Cardiac fibroblast (primary cell): ENCODE results near the gene NOTO.

Experiments used
- DNase-seq, 2 donors: peaks; one replicate each; pipeline versions ENCODE4 v3.0.0 to v3.0.0-alpha.2; 2010; ENCODE audit warnings: low read depth in 2 of 2
- H3K4me3 ChIP-seq, 2 donors: replicated peaks in 1 of 2; 1 replicate in 1 of 2; 2 replicates in 1 of 2; pipeline ENCODE4 v1.5.1; 2011; ENCODE audit warnings: low read depth in 2 of 2, low read length in 2 of 2, mild to moderate bottlenecking in 2 of 2, moderate library complexity in 1 of 2
- TF ChIP-seq, protein P1 (sequence below): IDR thresholded peaks from one replicate; pipeline ENCODE4 v1.5.1; 2011; ENCODE audit warnings: low read depth, mild to moderate bottlenecking, low read length, inconsistent platforms

NOTO gene

DNA sequence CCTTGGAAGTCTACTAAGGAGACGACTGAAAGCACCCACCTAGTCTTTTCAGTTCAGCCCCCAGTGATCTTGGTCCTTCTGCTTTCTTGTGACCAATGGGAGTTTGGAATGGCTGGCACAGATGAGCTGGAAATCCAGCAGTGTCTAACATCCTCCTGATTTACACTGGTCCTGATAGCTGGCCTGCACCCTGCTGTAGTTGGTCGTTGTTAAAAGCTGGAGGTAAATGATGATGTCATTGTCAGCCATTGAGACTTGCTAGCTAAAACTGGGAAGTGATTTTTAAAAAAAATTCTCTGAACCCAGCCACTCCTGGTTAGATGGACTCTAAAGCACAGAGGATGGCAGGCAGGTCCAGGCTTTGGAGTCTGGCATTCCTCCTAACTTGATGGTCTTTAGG, 51.0 kb downstream of the NOTO start:
- TF ChIP-seq, protein P1, sequence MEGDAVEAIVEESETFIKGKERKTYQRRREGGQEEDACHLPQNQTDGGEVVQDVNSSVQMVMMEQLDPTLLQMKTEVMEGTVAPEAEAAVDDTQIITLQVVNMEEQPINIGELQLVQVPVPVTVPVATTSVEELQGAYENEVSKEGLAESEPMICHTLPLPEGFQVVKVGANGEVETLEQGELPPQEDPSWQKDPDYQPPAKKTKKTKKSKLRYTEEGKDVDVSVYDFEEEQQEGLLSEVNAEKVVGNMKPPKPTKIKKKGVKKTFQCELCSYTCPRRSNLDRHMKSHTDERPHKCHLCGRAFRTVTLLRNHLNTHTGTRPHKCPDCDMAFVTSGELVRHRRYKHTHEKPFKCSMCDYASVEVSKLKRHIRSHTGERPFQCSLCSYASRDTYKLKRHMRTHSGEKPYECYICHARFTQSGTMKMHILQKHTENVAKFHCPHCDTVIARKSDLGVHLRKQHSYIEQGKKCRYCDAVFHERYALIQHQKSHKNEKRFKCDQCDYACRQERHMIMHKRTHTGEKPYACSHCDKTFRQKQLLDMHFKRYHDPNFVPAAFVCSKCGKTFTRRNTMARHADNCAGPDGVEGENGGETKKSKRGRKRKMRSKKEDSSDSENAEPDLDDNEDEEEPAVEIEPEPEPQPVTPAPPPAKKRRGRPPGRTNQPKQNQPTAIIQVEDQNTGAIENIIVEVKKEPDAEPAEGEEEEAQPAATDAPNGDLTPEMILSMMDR: no peak
- no peak overlapping the region for H3K4me3 ChIP-seq
- no peak for DNase-seq

DNA sequence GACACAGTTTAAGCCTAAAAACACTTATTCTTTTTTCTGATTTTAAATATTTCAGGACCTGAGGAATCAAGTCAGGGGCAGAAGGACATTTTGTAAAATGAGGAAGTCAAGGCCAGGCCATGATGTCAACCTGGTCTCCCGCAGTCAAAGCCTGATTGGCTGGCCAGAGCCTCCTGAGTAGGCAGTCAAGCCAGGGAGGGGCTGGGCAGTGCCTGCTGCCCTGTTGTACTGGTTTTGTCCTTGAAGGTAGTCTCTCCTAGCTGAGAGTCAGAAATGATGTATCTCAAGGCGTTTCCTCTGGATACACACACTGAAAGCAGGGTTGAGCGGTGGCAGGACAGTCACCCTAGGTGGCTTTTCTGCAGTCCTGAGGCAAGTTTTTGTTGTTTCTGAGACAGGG, 51.5 kb downstream of the NOTO start:
- no peak for DNase-seq
- TF ChIP-seq, protein P1: no peak
- no peak overlapping the region for H3K4me3 ChIP-seq

DNA sequence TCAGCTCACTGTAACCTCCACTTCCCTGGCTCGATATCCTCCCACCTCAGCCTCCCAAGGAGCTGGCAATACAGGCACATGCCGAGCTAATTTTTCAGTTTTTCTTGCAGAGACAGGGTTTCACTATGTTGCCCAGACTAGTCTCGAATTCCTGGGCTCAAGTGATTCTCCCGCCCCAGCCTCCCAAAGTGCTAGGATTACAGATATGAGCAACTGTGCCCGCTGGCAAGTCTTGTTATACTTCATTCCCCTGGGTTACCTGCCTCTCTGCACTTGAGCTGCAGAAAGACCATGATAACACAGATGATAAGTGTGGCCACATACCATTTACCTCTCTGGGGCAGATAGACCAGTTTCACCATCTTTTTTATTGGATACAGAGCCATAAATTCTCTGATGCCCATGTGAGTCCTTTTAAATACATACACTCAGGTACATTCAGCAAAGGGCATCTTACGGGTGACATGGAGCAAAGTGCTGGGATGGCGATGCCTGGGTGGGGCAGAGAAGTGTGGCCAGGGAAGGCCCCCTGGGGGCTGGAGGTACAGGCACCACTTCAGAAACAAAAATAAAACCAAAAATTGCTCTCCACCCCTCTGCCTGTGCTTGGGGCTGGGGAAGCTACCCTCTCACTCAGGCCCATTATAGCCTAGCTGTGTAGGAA, 52.1 kb downstream of the NOTO start:
- DNase-seq: no peak
- no peak overlapping the region for H3K4me3 ChIP-seq
- TF ChIP-seq, protein P1: no peak

DNA sequence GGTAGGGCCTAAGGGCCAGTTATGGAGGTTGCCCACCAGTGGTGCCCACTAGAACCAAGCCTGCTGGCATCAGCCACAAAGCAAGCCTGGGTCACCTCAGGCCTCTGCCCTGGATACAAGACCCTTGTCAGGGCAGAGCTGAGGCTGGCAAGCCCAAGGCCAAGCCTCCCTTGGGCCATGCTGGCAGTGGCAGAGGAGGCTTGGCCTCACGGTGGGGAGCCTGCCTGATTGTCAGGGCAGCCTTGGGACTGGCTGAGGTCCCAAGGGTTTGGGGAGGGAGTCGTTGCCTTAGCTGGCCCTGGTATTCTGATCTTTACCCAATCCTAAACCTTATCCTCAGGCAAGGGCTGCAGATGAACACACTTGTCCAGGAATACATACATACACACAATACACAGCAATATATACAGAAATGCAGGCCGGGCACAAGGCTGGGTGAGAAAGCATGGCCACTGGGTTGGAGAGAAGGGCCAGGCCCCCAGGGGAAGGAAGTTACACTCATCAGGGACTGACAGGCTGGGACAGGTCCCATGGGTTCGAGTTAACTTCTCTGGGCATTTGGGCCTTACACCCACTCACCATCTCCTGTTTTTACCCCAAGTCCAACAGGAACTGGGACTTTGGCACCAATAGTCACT, 52.8 kb downstream of the NOTO start:
- TF ChIP-seq, protein P1: no peak
- no peak overlapping the region for H3K4me3 ChIP-seq
- DNase-seq: no peak

DNA sequence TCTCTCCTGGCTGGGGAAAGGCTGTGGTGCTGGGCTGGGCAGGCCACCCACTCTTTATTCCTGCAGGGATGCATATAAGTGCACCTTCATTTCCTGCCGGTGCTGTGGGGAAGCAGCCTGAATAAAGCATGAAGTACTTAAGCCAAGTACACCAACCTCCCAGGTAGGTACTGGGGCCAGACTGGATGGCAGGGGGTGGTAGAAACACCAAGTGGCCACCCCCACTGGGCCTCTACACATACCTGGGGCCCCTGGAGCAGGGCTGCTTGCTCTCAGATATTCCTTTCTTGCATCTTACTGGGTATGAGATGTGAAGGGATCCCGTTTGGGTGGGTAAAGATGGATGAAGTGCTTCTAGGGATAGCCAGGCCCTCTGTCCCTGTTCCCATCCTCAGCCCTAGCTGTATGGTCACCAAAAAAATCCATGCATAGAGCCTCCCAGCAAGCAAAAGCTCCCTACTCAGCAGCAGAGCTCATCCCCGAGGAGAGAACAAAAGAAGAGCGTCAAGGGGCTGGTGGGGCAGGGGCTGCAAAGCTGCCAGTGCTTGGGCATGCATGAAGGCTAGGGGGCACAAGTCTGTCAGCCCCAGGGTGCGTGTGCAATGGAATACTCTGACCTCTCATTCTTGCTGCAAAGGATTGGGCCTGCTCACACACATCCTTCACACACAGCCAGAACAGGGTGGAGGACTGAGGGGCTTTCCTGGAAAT, 53.7 kb downstream of the NOTO start:
- DNase-seq: no peak
- no peak overlapping the region for H3K4me3 ChIP-seq
- TF ChIP-seq, protein P1: no peak

DNA sequence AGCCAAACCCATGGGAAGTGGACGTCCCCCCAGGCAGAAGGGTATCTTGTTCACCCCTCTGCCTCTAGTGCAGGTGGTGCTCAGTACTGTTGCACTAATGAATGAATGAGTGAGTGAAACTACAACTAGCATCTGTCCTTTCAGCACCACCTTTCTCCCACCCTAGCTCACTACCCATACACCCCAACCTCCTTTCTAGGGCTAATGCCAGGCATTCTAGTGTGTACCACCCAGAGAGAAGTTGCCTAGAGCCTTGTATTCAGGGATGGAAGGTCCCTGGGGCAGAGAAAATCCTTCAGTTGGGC, 54.2 kb downstream of the NOTO start:
- DNase-seq: no peak
- TF ChIP-seq, protein P1: no peak
- H3K4me3 ChIP-seq: no peak overlapping the region
